Activated CD8-positive, alpha-beta T cell treated with anti-CD3 and anti-CD28 coated beads, Interleukin-2, amount 10 ng/mL, durations not matched to agents 7 days and 5 days (primary cell): ENCODE results near the gene ANKRD23. TPM values are rescaled to one million over a fixed set of nuclear protein-coding genes. Genes with fewer than 3 reads are reported as not detected.

Experiments
- ATAC-seq: fragments of 150-1000 bp; cut with Tn5 transposase; one replicate; pipeline ENCODE4 v1.10.0; 2021; ENCODE audit warnings: moderate library complexity
- CTCF ChIA-PET: fragments of 350-600 bp; sonication (Branson Sonifier 250); formaldehyde crosslinking; loops from one replicate; lab custom pipeline; 2021; ENCODE audit warnings: antibody characterized with exemption; lab: Charles Lee
- POLR2A ChIA-PET: fragments of 350-600 bp; sonication (Branson Sonifier 250); formaldehyde crosslinking; loops from one replicate; lab custom pipeline; 2021; ENCODE audit warnings: antibody characterized with exemption; lab: Charles Lee
- DNase-seq: peaks from one replicate; pipeline ENCODE4 v3.0.0-alpha.2; 2020
- H3K27ac Mint-ChIP-seq: one replicate; pipeline ENCODE4 v1.8.0; 2021; ENCODE audit warnings: mild to moderate bottlenecking, mixed read lengths
- H3K27me3 Mint-ChIP-seq: one replicate; pipeline ENCODE4 v1.8.0; 2021; ENCODE audit warnings: low read depth, mixed read lengths
- H3K36me3 Mint-ChIP-seq: one replicate; pipeline ENCODE4 v1.8.0; 2021; ENCODE audit warnings: low read depth, mixed read lengths
- H3K4me1 Mint-ChIP-seq: one replicate; pipeline ENCODE4 v1.8.0; 2021; ENCODE audit warnings: low read depth, mixed read lengths
- H3K4me3 Mint-ChIP-seq: one replicate; pipeline ENCODE4 v1.8.0; 2021; ENCODE audit warnings: mild to moderate bottlenecking, mixed read lengths
- H3K9me3 Mint-ChIP-seq: one replicate; pipeline ENCODE4 v1.8.0; 2022; ENCODE audit warnings: mixed read lengths; ENCODE audit not compliant: insufficient read depth
- total RNA-seq, 2 experiments: library from RNA; stranded (reverse); gene quantifications; one replicate each; pipeline ENCODE4 v1.2.3, GENCODE V29; 2021

Gene ANKRD23
- total RNA-seq, 2 experiments from 2014 or later, result 12.6 to 17.2 TPM

DNA sequence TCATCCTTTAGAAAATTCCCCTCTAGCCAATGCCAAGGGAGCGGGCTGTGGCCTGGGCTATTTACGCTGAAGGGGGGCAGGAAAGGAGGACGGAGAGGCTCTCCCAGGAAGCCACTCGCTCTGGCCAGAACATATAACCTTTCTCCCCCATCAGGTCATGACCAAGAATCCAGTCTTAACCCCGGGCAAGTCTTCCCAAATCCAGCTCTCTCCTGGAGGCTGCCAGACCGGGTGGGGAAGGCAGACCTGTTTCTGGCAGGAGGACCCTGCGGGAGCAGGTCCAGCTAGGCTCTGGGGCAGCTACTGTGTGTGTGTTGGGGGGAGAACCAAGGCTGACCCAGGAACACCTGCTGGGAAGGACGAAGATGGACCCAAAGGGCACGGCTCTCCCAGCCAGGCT, 39.5 kb upstream of the ANKRD23 start:
- H3K27me3 Mint-ChIP-seq, result no peaks in the 10 kb centered on the region
- POLR2A ChIA-PET, result no interaction called here

DNA sequence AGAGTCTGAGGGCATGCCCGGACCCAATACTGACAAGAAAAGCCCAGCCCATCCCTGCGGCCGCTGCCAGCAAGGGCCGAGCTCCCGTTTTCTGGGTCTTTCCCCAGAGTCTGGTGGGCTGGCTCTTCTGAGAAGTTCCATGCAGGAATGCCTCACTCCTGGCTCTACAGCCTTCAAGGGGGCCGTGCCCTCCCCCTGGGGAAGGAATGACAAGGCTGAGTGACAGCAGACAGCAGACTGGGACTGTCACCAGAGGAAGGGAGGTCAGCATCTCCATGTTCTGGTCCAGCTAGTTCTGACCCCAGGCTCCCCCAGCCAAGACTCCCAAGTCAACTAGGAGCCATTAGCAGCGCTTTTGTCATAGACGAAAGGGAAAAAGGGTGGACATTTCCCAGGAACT, 39.1 kb upstream of the ANKRD23 start:
- CTCF ChIA-PET, result interaction anchor here (0.7 to 2.0 kb wide), 2 partner anchors 14 to 67 kb away, joined by 3 to 6 read pairs; partner anchors contain the start of gene CNNM3

More for the DNA sequence above, 39.5 kb upstream of the ANKRD23 start:
- H3K36me3 Mint-ChIP-seq, result no peaks in the 10 kb centered on the region
- no peaks in the 10 kb centered on the region for H3K9me3 Mint-ChIP-seq
- DNase-seq (no peak), ATAC-seq (no peak)
- no peak overlapping the region for H3K27ac Mint-ChIP-seq
- CTCF ChIA-PET, result interaction anchor here (2.0 kb wide), 1 partner anchor 14 kb away, joined by 6 read pairs; no protein-coding TSS in a partner anchor
- H3K4me1 Mint-ChIP-seq, result peaks cover 2% of the 10 kb centered on the region
- no peak overlapping the region for H3K4me3 Mint-ChIP-seq

DNA sequence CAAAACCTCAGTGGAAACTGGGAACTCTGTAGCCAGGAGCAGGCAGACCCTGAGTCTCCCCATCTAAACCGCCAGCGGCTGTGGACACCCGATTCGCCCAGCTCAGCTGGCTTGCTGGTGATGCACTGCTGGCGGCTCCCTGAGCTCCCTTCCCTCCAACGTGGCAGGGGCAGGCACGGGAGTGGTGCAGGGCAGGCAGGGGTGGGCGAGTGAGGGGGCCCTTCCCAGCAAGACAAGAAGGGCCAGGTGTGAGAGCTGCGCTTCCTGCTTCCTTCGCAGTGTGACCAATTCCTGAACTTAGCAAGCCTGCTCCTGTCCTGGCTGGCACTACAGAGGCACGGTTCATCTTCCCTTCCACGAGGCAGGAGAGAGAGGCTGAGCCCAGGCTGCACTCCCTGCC, 38.4 kb upstream of the ANKRD23 start:
- Mint-ChIP-seq H3K27ac (no peak overlapping the region), H3K4me3 (no peak overlapping the region), H3K4me1 (no peaks in the 10 kb centered on the region), H3K36me3 (no peaks in the 10 kb centered on the region), H3K27me3 (no peaks in the 10 kb centered on the region), H3K9me3 (no peaks in the 10 kb centered on the region)
- ChIA-PET CTCF (interaction anchor here (0.7 to 1.4 kb wide), 2 partner anchors 66 to 69 kb away, joined by 3 to 4 read pairs; partner anchors contain the start of gene CNNM3), POLR2A (no interaction called here)
- DNase-seq (no peak), ATAC-seq (no peak)

More for the DNA sequence above, 39.1 kb upstream of the ANKRD23 start:
- DNase-seq (no peak), ATAC-seq (no peak)
- Mint-ChIP-seq H3K27ac (no peak overlapping the region), H3K36me3 (no peaks in the 10 kb centered on the region), H3K4me3 (no peak overlapping the region), H3K4me1 (no peaks in the 10 kb centered on the region), H3K27me3 (no peaks in the 10 kb centered on the region), H3K9me3 (no peaks in the 10 kb centered on the region)
- POLR2A ChIA-PET, result no interaction called here

DNA sequence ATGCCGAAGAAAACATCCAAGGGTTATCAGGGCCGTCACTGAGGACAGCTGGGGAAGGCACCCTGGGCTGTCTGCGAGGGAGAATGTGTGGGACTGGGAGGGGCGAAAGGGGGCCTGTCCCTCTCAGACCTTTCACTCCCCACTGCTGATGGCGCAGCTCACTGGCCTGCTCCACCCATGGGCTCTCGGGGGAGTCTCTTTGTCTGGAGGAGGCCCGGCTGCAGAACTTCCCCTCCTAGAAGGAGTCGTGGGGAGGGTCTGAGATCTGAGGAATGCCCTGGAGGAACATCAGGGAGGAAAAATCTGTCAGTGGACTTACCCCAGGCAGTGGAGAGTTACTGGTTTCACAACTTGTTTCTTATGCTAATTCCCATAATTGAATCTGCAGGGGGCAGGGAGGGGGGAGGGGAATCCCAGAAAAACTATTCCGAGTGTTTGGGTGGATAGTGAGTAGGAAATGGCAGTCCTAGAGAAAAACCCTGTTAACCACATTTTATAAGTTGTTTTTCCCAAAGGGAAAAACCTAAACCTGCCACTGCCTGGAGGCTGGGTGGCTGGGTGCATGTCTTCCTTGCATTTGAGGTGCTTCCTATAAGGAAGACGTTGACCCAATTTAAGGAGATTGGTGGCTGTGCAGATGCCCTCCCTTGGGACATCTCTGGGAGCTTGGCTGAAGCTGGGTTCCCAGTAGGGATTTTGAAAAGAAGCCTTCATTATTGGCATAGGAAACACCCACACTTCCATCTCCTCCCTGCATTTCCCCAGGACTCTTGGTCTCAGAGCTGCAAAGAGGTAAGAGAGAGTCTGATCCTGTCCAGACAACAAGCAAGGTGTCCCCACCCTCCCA, 37.8 kb upstream of the ANKRD23 start:
- Mint-ChIP-seq H3K27ac (no peak overlapping the region), H3K9me3 (no peaks in the 10 kb centered on the region), H3K27me3 (no peaks in the 10 kb centered on the region), H3K4me3 (no peak overlapping the region), H3K36me3 (no peaks in the 10 kb centered on the region), H3K4me1 (peaks cover 3% of the 10 kb centered on the region)
- ChIA-PET CTCF (interaction anchor here (1.4 kb wide), 1 partner anchor 70 kb away, joined by 4 read pairs; no protein-coding TSS in a partner anchor), POLR2A (no interaction called here)
- DNase-seq, result no peak
- no peak for ATAC-seq

DNA sequence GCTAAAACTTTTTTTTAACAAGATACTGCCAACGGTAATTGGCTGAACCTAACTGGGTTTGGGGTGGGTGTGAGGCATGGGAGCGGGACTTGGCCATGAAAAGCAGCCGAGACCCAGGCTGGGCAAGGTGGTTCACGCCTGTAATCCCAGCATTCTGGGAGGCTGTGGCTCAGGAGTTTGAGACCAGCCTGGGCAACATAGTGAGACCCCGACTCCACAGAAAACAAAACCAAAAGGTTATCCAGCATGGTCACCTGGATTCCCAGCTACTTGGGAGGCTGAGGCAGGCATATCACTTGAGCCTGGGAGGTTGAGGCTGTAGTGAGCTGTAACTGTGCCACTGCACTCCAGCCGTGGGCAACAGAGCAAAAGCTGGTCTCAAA, 37.1 kb upstream of the ANKRD23 start:
- POLR2A ChIA-PET, result interaction anchor here (0.9 kb wide), 1 partner anchor 16 kb away, joined by 3 read pairs; no protein-coding TSS in a partner anchor

DNA sequence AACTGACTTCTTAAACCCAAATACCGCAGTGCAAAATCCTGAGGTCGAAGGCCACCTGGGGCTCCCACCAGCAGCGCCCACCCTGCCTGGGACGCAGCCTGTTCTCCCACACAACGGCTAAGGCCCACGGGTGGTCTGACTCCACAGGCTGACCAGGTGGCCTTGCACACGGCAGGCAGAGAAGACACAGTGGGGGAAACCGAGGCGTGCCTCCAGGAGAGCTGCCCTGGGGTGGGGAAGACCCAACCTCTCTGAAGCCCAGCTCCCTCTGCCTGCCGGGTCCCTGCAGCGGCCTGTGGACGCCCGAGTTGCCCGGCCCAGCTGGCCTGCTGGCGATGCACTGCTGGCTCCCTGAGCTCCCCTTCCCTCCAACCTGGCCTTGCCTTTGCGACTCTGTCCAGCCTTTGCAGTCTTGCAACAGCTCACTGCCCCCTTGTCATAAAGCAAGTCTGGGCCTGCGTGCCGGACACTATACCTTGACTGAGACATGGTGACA, 35.8 kb upstream of the ANKRD23 start:
- no peak overlapping the region for H3K4me3 Mint-ChIP-seq
- ATAC-seq, result no peak
- DNase-seq, result no peak
- no peaks in the 10 kb centered on the region for H3K36me3 Mint-ChIP-seq
- H3K9me3 Mint-ChIP-seq, result no peaks in the 10 kb centered on the region
- no peak overlapping the region for H3K27ac Mint-ChIP-seq
- POLR2A ChIA-PET, result interaction anchor here (0.6 to 1.0 kb wide), 4 partner anchors 9 to 221 kb away, joined by 3 to 6 read pairs (median 4); partner anchors contain the start of gene ANKRD39
- no peaks in the 10 kb centered on the region for H3K27me3 Mint-ChIP-seq
- H3K4me1 Mint-ChIP-seq, result peaks cover 11% of the 10 kb centered on the region
- CTCF ChIA-PET, result interaction anchor here (2.8 kb wide), 1 partner anchor 22 kb away, joined by 9 read pairs; the partner anchor contains the start of gene ANKRD39

More for the DNA sequence above, 37.1 kb upstream of the ANKRD23 start:
- H3K36me3 Mint-ChIP-seq, result no peaks in the 10 kb centered on the region
- H3K27ac Mint-ChIP-seq, result no peak overlapping the region
- no peaks in the 10 kb centered on the region for H3K27me3 Mint-ChIP-seq
- no peak for DNase-seq
- H3K4me1 Mint-ChIP-seq, result peaks cover 5% of the 10 kb centered on the region
- no peak overlapping the region for H3K4me3 Mint-ChIP-seq
- H3K9me3 Mint-ChIP-seq, result no peaks in the 10 kb centered on the region
- ATAC-seq, result no peak
- CTCF ChIA-PET, result interaction anchor here (0.6 to 1.4 kb wide), 2 partner anchors 70 to 327 kb away, joined by 3 to 4 read pairs; no protein-coding TSS in a partner anchor

DNA sequence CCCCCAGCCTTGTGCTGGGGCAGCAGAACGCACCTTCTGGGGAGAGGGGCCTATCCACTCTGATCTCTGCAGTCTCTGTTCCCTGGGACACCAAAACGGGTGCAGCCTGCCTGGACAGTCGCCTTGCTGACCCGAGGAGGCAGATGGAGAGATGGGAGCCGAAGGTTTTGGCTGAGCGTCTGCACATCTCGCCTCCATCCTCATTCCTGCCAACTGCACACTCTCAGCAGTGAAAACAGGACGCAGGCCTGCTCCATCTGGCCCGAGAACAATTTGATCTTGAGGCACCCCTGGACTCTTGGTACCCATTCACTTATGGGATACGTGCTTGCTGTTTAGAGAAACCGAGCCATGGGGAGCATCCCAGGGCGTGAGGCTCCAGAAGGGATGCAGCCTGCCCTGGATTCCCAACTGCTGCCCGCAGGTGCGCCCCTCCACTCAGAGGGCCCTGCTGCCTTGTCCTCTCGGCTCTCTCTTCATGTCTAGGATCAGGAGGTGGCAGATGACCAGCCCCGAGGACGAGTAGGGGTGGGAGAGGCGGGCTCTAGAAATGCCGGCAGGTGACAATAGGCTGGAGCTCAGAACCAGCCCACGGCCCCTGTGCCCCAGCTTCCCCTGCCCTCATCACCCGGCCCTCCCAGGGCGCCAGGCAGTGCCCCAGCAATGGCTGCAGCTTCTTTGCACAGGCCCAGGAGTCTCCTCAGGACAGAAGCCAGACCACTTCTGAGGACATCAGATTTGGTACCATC, 35.1 kb upstream of the ANKRD23 start:
- ATAC-seq (no peak), DNase-seq (no peak)
- H3K27me3 Mint-ChIP-seq, result no peaks in the 10 kb centered on the region
- CTCF ChIA-PET, result interaction anchor here (0.9 to 2.8 kb wide), 2 partner anchors 10 to 21 kb away, joined by 3 to 9 read pairs; partner anchors contain the start of gene ANKRD39
- POLR2A ChIA-PET, result interaction anchor here (1.0 kb wide), 1 partner anchor 21 kb away, joined by 3 read pairs; the partner anchor contains the start of gene ANKRD39
- no peak overlapping the region for H3K4me3 Mint-ChIP-seq
- H3K4me1 Mint-ChIP-seq, result peaks cover 15% of the 10 kb centered on the region
- H3K36me3 Mint-ChIP-seq, result no peaks in the 10 kb centered on the region
- no peak overlapping the region for H3K27ac Mint-ChIP-seq
- no peaks in the 10 kb centered on the region for H3K9me3 Mint-ChIP-seq

DNA sequence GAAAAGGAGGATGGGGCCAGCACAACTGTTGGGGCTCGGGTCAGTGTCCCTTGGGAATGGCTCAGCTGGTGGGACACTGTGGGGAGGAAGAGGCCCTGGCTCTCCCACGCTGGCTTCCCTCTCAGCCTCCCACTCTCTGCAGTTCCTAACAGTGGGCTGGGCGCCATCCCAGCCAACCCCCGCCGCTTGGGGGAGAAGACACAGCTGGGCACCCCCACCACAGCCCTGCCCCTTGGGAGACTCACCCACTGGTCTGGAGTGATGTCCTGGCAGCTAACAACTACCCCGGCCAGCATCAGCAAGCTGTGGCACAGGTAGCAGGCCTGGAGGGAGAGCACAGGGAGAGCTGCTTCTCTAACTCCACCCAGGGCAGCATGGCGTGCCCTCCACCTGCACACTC, 34.4 kb upstream of the ANKRD23 start:
- ChIA-PET POLR2A (no interaction called here), CTCF (interaction anchor here (0.9 to 2.8 kb wide), 2 partner anchors 10 to 20 kb away, joined by 3 to 9 read pairs; partner anchors contain the start of gene ANKRD39)
- DNase-seq (no peak), ATAC-seq (no peak)
- H3K4me3 Mint-ChIP-seq, result no peak overlapping the region
- H3K9me3 Mint-ChIP-seq, result no peaks in the 10 kb centered on the region
- H3K27me3 Mint-ChIP-seq, result no peaks in the 10 kb centered on the region
- H3K27ac Mint-ChIP-seq, result no peak overlapping the region
- H3K4me1 Mint-ChIP-seq, result peaks cover 15% of the 10 kb centered on the region
- no peaks in the 10 kb centered on the region for H3K36me3 Mint-ChIP-seq

DNA sequence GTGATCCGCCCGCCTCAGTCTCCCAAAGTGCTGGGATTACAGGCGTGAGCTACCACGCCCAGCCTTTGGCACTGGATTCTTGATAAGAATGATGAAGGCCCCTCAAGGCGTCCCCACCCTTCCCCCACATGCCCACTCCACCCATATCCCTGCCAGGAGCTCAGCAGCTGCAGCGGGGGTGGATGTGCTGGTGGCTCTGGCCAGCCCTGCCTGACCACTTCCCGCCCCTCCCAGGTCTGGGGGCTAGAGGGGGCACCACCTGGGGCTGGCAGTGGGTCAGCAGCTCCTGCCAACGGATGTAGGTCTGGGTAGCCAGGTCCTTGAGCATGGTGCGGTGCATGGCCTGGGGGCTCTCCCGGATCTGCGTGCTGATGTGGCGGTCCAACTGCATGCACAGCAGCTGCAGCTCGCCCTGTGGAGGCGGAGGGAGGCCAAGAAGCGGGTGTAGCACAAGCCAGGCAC, 33.8 kb upstream of the ANKRD23 start:
- no peaks in the 10 kb centered on the region for H3K36me3 Mint-ChIP-seq
- no peak for ATAC-seq
- POLR2A ChIA-PET, result no interaction called here
- H3K4me1 Mint-ChIP-seq, result peaks cover 19% of the 10 kb centered on the region
- no peak overlapping the region for H3K27ac Mint-ChIP-seq
- H3K27me3 Mint-ChIP-seq, result no peaks in the 10 kb centered on the region
- no peak for DNase-seq
- H3K4me3 Mint-ChIP-seq, result no peak overlapping the region
- H3K9me3 Mint-ChIP-seq, result no peaks in the 10 kb centered on the region
- CTCF ChIA-PET, result interaction anchor here (0.9 to 2.8 kb wide), 2 partner anchors 9 to 20 kb away, joined by 3 to 9 read pairs; partner anchors contain the start of gene ANKRD39

DNA sequence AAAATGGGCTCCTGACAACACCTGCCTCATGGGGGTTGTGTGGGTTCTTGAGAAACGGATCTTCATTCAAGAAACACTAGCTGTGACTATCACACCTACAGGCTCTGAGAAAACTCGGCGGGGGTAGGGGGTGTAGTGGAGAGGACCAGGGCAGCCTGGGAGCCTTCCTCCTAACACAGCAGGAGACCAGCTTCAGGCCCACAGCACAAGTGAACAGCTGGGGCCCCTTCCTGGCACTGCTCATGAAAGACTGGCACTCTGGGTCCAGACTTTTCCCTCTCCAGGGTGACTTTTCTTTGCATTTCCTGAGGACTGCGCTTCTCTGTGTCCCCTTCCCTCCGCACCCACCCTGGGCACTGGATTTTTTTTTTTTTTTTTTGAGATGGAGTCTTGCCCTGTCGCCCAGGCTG, 33.2 kb upstream of the ANKRD23 start:
- H3K4me3 Mint-ChIP-seq, result no peak overlapping the region
- no peaks in the 10 kb centered on the region for H3K9me3 Mint-ChIP-seq
- DNase-seq (no peak), ATAC-seq (no peak)
- ChIA-PET CTCF (interaction anchor here (2.8 kb wide), 1 partner anchor 19 kb away, joined by 9 read pairs; the partner anchor contains the start of gene ANKRD39), POLR2A (no interaction called here)
- no peaks in the 10 kb centered on the region for H3K27me3 Mint-ChIP-seq
- H3K4me1 Mint-ChIP-seq, result peaks cover 20% of the 10 kb centered on the region
- H3K36me3 Mint-ChIP-seq, result no peaks in the 10 kb centered on the region
- H3K27ac Mint-ChIP-seq, result no peak overlapping the region
